ENCODE results near the gene RNF39. TPM values are rescaled to one million over a fixed set of nuclear protein-coding genes. Genes with fewer than 3 reads are reported as not detected.
A peak's percentile ranks its signal among the peaks of the same experiment; 100 is the strongest.

RNF39 gene
- total RNA-seq, 6 experiments from 2014 or later = not detected

DNA sequence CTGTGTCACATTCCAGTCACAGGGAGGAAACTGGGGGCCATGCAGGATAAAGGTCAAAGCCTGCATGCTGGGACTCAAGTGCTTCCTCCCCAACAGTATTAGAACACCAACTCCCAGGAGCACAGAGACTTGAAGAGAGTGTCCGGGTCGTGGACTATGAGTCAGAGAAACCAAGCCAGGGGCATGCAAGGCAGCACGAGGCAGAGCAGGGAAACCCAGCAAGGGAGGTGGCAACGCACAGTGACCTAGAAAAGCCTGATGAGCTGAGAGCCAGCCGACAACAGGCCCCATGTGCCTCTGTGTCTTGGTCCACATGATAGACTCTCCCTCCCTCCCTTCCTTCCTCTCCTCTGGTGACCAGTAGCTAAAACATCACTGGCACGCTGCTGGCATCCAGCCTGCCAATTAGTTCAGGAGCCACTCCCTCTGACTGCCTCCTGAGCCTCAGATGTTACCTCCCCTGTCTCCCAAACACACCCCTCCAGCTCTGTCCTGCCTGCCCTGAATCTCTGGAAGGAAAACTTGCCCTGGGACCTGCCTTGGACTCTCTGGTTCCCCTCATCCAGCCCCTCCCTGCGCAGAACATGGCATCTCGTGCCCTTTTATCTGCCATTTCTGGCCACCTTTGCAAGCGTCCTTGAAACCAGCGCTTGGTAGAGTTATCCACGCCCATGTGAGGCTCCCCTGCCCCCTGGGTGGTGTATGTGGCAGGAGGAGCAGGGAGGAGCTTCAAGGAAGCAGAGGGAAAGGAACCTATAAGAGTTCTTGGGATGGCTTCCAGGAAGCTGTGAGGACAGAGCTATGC is 16.2 kb upstream of the RNF39 start:
- Mint-ChIP-seq H3K36me3 (ENCODE audit: low read depth) (peaks cover 6% of the 10 kb centered on the region; the same call in 1 of the 2 replicates), H3K4me1 (ENCODE audit: low read depth) (peaks cover 29% of the 10 kb centered on the region), H3K27me3 (ENCODE audit: insufficient read depth) (peaks cover 46% of the 10 kb centered on the region), H3K9me3 (no peaks in the 10 kb centered on the region; the same call in 1 of the 2 replicates), H3K4me3 (peak overlapping the region; percentile 9), H3K27ac (peak overlapping the region; percentile 67)
- TF ChIP-seq, protein P1, sequence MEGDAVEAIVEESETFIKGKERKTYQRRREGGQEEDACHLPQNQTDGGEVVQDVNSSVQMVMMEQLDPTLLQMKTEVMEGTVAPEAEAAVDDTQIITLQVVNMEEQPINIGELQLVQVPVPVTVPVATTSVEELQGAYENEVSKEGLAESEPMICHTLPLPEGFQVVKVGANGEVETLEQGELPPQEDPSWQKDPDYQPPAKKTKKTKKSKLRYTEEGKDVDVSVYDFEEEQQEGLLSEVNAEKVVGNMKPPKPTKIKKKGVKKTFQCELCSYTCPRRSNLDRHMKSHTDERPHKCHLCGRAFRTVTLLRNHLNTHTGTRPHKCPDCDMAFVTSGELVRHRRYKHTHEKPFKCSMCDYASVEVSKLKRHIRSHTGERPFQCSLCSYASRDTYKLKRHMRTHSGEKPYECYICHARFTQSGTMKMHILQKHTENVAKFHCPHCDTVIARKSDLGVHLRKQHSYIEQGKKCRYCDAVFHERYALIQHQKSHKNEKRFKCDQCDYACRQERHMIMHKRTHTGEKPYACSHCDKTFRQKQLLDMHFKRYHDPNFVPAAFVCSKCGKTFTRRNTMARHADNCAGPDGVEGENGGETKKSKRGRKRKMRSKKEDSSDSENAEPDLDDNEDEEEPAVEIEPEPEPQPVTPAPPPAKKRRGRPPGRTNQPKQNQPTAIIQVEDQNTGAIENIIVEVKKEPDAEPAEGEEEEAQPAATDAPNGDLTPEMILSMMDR (IDR thresholded peaks at IDR 0.05) = no peak
- peak; percentile 86 for DNase-seq

DNA sequence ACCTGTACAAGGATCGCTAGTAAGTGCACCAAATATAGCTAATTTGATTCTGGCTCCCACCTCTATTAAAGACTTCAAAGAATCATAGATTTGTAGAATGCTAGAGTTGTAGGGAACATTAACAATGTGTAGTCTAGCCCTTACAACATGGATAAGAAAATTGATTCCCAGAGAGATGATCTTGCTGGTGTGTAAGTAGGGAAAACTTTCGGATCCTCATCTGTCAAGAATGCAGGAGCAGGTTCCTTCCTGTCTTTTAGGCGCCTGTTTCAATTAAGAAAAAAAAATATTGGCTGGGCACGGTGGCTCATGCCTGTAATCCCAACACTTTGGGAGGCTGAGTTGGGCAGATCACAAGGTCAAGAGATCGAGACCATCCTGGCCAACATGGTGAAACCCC is 12.3 kb upstream of the RNF39 start:
- no peaks in the 10 kb centered on the region; the same call in 1 of the 2 replicates for H3K9me3 Mint-ChIP-seq
- peaks cover 6% of the 10 kb centered on the region; the same call in 1 of the 2 replicates for H3K36me3 Mint-ChIP-seq (ENCODE audit: low read depth)
- H3K27ac Mint-ChIP-seq = no peak overlapping the region
- no peak for DNase-seq
- H3K4me3 Mint-ChIP-seq = no peak overlapping the region
- peaks cover 20% of the 10 kb centered on the region for H3K4me1 Mint-ChIP-seq (ENCODE audit: low read depth)
- TF ChIP-seq, protein P1 (IDR thresholded peaks at IDR 0.05) = no peak
- peaks cover 46% of the 10 kb centered on the region for H3K27me3 Mint-ChIP-seq (ENCODE audit: insufficient read depth)

DNA sequence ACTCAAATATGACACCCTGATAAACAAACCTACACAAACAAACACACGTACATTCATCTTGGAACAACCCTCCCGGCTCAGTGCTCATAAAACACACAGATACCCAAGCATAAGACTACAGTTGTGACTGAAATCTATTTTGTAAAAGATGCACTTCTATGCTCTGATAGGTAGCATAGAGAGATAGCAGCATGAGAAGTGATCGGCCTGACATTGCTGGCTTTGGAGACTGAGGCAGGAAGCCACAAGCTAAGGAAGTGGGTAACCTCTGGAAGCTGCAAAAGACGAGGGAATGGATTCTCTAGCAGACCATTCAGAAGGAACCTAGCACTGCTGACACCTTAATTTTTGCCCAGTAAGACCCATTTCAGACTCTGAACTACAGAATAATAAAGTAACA is 1.6 kb upstream of the RNF39 start:
- Mint-ChIP-seq H3K4me1 (ENCODE audit: low read depth) (peaks cover 10% of the 10 kb centered on the region), H3K27ac (no peak overlapping the region), H3K4me3 (no peak overlapping the region), H3K9me3 (no peaks in the 10 kb centered on the region), H3K27me3 (ENCODE audit: insufficient read depth) (peaks cover 61% of the 10 kb centered on the region), H3K36me3 (ENCODE audit: low read depth) (peaks cover under 1% of the 10 kb centered on the region; the same call in 1 of the 2 replicates)
- TF ChIP-seq, protein P1 (IDR thresholded peaks at IDR 0.05) = no peak
- no peak for DNase-seq

DNA sequence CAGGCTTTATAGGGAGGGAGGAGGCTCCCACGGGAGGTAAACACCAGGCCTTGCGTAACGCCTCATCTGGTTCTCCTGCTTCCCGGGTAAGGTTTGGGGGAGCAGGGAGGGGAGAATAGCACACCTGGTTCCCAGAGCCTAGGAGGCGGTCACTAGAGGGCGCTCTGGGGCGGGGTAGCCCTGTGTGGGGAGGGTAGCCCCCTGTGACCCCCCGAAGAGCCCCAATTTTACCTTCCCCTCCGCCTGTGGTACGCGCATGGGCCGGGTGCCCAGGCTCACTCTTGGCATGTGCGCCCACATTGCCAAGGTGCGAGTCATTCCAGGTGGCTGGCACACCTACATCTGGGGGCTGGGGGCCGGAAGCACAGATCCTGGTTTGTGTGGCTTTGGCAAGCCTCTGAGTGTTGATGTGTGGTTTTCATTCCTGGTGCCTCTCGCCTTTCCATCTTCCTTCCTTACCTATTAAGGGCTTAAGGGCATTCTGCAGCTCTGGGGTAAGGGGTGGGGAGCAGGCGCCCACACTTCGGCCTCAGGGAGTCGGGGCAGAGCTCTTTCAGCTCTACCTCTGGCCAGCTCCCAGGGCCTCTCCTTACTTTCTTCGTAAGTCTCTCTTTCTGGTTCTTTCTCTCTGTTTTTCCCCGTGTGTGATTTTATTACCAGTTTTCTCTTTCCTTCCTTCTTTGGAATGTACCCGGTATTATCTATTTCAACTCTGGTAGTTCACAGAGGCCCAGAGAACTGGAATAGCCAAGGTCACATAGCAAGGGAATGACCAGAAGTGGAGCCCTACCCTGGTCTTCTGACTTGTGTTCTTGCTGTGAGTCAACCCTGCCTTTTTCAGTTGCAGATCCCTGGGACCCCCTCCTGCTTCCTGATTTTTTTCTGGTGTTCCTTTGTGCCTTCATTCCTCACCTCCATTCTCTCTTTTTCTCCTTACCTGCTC is 492 bp upstream of the RNF39 start:
- H3K27me3 Mint-ChIP-seq (ENCODE audit: insufficient read depth) = peaks cover 68% of the 10 kb centered on the region
- TF ChIP-seq, protein P1 (IDR thresholded peaks at IDR 0.05) = peak; percentile 61; the same call in 1 of the 2 replicates
- H3K9me3 Mint-ChIP-seq = no peaks in the 10 kb centered on the region
- no peak overlapping the region for H3K27ac Mint-ChIP-seq
- peaks cover 10% of the 10 kb centered on the region for H3K4me1 Mint-ChIP-seq (ENCODE audit: low read depth)
- DNase-seq = no peak
- H3K4me3 Mint-ChIP-seq = peak overlapping the region; percentile 7; the same call in 1 of the 2 replicates
- peaks cover 8% of the 10 kb centered on the region; the same call in 1 of the 2 replicates for H3K36me3 Mint-ChIP-seq (ENCODE audit: low read depth)

DNA sequence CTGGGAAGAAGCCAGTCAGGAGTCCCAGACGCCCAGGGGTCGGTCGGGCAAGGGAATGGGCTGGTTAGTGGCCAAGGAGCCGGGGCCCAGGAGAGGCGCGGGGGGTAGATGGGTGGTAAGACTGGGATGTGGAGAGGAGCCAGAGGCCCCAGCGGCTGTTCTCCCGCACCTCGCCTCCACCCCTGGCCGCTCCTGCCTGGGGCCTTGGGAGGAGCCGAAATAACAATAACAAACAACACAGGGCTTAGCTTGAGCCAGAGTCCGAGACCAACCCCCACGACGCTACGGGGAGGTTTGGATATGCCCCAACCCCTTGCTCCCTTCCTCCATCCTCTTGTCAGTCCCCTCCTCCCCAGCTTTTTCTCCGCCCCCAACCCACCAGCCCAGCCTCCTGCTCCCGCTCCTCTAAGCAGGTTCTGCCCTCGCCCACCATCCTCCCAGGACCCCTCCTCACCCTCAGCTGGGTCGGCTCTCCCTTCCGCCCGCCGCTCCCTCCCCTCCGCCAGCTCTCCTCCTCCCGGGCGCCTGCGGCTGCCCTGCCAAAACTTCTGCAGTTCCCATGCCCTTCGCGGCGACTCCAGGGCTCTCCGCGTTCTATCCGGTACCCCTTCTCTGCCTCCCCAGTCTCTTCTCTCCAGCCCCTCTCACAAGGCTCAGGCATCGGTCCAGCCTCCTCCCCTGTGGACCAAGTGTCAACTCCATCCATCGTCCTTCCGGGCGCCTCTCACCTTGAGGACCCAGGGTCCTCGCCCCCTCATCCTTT is 1.1 kb downstream of the RNF39 start:
- Mint-ChIP-seq H3K4me3 (peak overlapping the region; percentile 41; the same call in 1 of the 2 replicates), H3K27me3 (ENCODE audit: insufficient read depth) (peaks cover 62% of the 10 kb centered on the region), H3K36me3 (ENCODE audit: low read depth) (peaks cover 23% of the 10 kb centered on the region), H3K9me3 (no peaks in the 10 kb centered on the region), H3K27ac (no peak overlapping the region), H3K4me1 (ENCODE audit: low read depth) (peaks cover 5% of the 10 kb centered on the region; the same call in 1 of the 2 replicates)
- TF ChIP-seq, protein P1 (IDR thresholded peaks at IDR 0.05) = no peak
- DNase-seq = no peak
